Keratinocyte (primary cell): Measurements from ENCODE around the gene ZCCHC10.

Experiments used
- CTCF ChIP-seq, 3 experiments: IDR thresholded peaks in 1 of 3; conservative IDR thresholded peaks in 1 of 3; optimal IDR thresholded peaks in 1 of 3; 2 replicates in 2 of 3; 3 replicates in 1 of 3; pipeline versions ENCODE3 to v1.5.1; 2011; ENCODE audit warnings: low read length in 3 of 3, mild to moderate bottlenecking in 3 of 3, moderate library complexity in 2 of 3, control low read depth in 1 of 3, inconsistent platforms in 1 of 3; ENCODE audit not compliant: insufficient read depth in 2 of 3; ENCODE audit errors: extremely low read depth in 1 of 3
- EZH2 ChIP-seq: IDR thresholded peaks from one replicate; pipeline ENCODE4 v1.6.1; 2012; ENCODE audit warnings: inconsistent platforms, mild to moderate bottlenecking, low read length, moderate library complexity

- no peak for TF ChIP-seq CTCF (optimal IDR thresholded peaks at IDR 0.05 in 1 of 3, IDR thresholded peaks at IDR 0.05 in 1 of 3, conservative IDR thresholded peaks at IDR 0.05 in 1 of 3; ENCODE audit: extremely low read depth in 1 of 3, insufficient read depth in 2 of 3, low read length in 3 of 3)
- no peak for TF ChIP-seq EZH2
Observed at GRCh38 chr5:133053448-133053847, 27.1 kb upstream of the ZCCHC10 start.
